HL-60/S4 (cell line): ENCODE data around the gene DNAJB8.

Experiments used
- in situ Hi-C: fragments of 300-500 bp; cut with MboI; formaldehyde crosslinking; loops from 2 replicates; pipeline ENCODE4 v1.14.3; 2022; ENCODE audit warnings: low sequenced_read_pairs

DNAJB8 gene

GRCh38 chr3:128469556-128469955 lies 2.9 kb upstream of the DNAJB8 start:
- in situ Hi-C loops, result no loop called here

GRCh38 chr3:128468791-128469527 lies 2.3 kb upstream of the DNAJB8 start:
- in situ Hi-C loops, result no loop called here

GRCh38 chr3:128468285-128468790 lies 1.6 kb upstream of the DNAJB8 start:
- in situ Hi-C loops, result no loop called here

- in situ Hi-C loops, result no loop called here
These were observed 2.0 kb downstream of the DNAJB8 start for GRCh38 chr3:128464702-128465101.

- in situ Hi-C loops, result no loop called here
These were observed 2.5 kb downstream of the DNAJB8 start for GRCh38 chr3:128464188-128464587.

- in situ Hi-C loops, result no loop called here
These were observed 2.9 kb downstream of the DNAJB8 start for GRCh38 chr3:128463771-128464170.

DNA sequence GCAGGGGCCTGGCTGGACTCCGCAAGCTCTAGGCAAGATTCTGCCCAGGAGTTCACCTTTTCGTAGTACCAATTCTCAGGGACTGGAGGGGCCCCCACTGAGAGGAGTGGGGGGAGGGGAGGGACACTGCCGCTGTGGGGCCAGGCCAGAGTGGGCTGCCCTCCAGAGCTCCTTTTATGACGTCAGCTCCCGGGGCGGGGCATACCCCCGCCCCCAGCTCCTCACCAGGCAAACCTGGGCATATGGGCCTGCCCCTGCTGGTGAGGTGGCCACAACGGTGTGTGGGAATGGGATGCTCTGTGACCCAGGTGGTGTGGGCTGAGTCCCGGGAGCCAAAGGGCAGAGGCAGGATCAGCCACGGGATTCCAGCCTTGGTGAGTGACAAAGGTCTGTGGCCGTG lies 3.3 kb downstream of the DNAJB8 start:
- in situ Hi-C loops, result no loop called here

DNA sequence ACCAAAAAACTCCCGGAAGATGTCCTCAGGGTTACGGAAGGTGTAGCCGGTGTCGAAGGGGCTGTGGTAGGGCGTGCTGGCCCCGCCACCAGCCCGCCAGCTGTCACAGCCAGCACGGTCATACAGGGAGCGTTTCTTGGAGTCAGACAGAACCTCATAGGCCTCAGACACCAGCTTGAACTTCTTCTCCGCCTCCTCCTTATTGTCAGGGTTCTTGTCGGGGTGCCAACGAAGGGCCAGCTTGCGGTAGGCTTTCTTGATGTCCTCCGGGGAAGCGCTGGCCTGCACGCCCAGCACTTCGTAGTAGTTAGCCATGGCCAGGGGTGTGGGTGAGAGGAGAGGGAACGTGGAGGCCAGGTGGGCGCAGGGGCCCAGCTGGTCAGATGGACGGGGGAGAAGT lies 3.8 kb downstream of the DNAJB8 start:
- in situ Hi-C loops, result no loop called here

- in situ Hi-C loops, result no loop called here
These were observed 4.3 kb downstream of the DNAJB8 start for GRCh38 chr3:128462341-128462910.

GRCh38 chr3:128461731-128462130 lies 5.0 kb downstream of the DNAJB8 start:
- in situ Hi-C loops, result no loop called here

GRCh38 chr3:128459461-128459820 lies 7.2 kb downstream of the DNAJB8 start:
- in situ Hi-C loops, result no loop called here

DNA sequence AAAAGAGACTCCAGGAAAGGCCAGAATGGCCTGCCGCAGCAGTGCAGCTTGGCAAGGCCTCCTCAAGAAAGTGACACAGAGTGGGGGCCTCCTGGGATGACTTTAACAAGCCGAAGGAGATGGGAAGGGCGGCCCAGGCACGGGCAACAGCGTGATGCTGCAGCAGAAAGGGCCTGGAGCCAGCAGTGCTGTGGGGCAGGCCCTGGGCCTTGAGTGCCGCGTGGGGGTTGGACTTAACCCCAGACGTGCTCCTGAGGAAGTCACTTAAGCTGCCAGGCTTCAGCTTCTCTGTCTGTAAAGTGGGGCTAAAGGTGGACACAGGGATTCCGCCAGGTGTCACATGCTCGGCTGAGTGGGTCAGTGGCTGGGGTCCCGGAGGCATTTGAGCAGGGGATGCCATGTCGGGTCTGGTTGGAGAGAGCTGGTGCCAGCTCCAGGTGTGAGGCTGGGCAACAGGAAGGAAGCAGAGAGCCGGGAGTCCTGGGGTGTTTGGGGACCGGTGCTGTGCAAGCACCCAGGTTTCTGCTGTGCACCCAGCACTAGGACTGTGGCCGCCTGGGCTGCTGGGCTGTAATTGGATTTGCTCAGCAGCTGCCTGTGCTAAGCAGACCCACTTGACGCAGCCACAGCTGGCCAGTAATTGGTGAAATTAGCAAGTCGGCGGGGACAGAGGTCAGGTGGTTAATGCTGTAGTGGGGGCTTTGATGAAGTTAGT lies 7.8 kb downstream of the DNAJB8 start:
- in situ Hi-C loops, result no loop called here

- in situ Hi-C loops, result no loop called here
These were observed 8.8 kb downstream of the DNAJB8 start for GRCh38 chr3:128457937-128458336.

DNA sequence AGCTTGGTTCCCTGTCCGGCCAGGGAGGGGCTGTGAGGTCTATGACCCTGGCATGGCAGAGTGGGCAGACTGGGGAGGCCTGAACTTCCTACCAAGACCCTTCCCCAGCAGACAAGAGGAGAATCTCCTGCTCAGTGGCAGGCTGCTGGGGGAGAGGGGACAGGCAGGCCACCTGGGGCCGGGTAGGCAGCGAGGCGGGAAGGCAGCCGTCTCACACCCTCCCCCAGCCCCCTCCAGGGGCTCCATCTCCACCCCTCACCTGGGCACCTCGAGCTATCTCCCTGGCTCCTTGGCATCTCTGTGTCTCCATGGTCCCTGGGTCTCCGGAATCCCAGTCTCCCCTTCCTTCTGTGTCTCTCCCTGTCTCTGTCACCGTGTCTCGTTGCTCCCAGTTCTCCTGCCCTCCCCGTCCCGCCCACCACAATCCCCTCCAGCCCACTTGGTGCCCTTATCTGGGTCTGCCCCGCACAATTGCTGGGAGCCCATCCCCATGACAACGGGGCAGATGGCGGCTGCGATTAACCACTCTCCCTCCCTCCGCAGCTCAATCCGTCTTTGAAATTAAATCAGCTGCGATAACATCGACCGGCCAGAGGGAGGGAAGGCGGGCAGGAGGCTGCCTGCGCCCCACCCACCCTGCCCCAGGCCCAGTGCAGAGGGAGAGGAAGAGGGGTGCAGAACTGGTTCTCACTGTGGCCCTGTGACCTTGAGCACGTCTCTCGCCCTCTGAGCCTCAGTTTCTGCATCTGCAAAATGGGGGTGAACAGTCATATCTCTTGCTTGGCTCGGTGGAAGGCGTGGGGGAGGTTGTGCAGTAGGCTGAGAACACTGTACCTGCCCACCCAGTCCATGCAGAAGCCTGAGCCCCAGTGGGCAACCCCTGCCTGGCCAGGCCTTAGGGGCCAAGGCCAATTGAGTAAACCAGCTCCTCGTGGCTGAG lies 9.6 kb downstream of the DNAJB8 start:
- in situ Hi-C loops, result no loop called here

GRCh38 chr3:128455786-128456748 lies 10.6 kb downstream of the DNAJB8 start:
- in situ Hi-C loops, result no loop called here

DNA sequence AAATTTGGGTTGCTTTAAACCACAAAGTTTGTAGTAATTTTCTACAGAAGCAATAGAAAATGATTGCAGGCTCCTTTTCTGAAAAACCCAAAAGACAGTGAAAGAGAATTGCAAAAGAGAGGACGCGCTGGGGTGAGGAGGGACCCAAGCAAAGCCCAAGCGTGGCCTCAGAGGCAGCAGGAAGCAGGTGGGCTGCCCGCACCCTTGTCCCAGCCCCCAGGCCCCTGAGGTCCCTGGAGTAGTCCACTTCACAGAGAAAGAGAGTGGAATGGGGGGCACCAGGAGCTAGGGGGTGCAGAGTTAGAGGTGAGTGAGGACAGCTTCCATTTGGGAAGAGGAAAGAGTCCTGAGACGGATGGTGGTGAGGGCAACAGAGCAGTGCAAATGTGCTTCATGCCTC lies 11.6 kb downstream of the DNAJB8 start:
- in situ Hi-C loops, result no loop called here

GRCh38 chr3:128454310-128454618 lies 12.4 kb downstream of the DNAJB8 start:
- in situ Hi-C loops, result no loop called here

DNA sequence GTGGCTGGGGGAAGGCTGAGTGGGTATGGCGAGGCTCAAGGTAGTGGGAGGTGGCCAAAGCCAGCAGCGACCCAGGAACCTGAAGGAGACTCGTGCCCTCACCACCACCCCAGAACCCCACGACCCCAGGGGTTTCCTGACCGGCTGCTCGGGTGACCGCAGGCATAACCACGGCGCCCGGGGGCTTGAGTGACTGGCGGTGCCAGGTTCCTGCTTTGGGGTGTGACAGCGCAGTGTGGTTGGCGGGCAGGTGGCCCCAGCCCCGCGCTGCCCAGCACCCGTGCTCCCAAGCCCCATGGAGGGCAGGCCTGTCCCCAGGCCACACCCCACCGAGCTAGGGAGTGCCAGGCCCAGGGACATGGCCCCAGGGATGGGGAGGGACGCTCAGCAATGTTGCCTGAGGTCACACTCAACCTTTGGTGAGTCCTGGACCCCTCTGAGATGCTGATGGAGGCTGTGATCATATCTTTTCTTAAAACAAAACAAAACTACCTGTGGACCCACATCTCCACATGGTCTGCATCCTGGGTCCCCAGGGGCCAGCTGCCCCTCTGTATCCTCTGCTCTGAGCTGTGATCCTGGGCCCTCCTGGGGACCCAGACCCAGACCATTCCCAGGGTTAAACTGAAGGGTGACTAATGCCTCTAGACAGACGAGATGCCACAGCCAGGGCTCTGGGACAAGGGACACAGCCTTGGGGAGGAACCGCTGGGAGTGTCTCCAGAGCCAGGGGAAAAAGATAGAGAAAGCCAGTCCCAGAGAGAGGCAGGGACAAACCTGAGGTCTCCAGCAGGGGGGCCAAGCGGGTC lies 13.0 kb downstream of the DNAJB8 start:
- in situ Hi-C loops, result no loop called here

DNA sequence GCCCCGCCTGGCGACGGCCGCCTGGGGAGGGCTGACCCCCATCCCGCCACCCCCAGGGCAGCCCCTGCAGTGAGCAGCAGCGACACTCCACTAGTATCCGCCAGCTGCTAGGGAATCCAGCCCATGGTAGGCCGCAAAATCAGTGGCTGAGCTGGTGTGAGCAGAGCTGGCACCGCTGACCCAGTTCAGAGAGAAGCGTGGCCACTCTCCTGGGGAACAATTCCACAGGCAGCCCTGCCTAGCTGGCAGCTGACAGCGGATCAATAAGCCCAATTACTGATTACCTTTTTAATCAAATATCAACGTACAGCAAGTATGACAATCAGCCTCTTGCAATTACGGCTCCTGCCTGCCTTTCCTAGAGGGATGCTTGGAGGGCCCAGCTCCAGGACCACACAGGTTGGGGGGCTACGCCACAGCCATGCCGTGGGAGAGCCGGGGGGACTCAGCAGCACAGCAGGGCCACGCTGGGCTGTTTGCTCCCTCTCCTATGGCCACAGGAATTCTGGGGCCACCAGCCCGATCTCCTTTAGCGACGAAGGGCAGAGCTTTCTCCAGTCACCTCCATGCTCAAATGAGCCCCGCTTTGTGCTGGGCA lies 13.9 kb downstream of the DNAJB8 start:
- in situ Hi-C loops, result no loop called here
